Measurements from ENCODE around the gene DLG2. TPM values are rescaled to one million over a fixed set of nuclear protein-coding genes. Genes with fewer than 3 reads are reported as not detected.
"Not testable (repeated sequence)": the region's sequence is repeated elsewhere in the genome, so short reads cannot be mapped to it uniquely, and the experiment has no call there.

DLG2 gene
- total RNA-seq, 1 donor: 1.3 TPM

DNA sequence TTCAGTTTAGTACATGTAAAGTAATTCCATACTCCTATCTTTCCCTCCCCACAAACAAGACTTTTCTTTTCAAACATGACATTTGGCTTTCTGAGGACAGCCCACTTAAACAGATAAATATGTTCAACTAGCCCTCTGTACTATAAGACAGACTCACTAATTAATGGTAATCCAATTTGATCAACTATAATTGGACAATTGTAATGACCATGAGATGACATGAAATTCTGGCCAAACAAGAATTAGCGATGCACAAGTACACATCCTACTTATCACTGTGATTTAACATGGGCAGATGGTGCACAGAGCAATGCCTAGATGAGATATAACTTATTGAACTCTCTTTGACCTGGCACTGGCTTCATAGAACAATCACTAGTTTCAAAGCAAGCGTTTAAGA, 1307.3 kb downstream of the DLG2 start:
- TF ChIP-seq, protein P1, sequence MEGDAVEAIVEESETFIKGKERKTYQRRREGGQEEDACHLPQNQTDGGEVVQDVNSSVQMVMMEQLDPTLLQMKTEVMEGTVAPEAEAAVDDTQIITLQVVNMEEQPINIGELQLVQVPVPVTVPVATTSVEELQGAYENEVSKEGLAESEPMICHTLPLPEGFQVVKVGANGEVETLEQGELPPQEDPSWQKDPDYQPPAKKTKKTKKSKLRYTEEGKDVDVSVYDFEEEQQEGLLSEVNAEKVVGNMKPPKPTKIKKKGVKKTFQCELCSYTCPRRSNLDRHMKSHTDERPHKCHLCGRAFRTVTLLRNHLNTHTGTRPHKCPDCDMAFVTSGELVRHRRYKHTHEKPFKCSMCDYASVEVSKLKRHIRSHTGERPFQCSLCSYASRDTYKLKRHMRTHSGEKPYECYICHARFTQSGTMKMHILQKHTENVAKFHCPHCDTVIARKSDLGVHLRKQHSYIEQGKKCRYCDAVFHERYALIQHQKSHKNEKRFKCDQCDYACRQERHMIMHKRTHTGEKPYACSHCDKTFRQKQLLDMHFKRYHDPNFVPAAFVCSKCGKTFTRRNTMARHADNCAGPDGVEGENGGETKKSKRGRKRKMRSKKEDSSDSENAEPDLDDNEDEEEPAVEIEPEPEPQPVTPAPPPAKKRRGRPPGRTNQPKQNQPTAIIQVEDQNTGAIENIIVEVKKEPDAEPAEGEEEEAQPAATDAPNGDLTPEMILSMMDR (IDR thresholded peaks at IDR 0.05; ENCODE audit: insufficient read depth, low read depth, low read length): no peak
- H3K4me3 ChIP-seq (ENCODE audit: low read depth, low read length): no peak overlapping the region
- no peak for DNase-seq (ENCODE audit: low read depth)

DNA sequence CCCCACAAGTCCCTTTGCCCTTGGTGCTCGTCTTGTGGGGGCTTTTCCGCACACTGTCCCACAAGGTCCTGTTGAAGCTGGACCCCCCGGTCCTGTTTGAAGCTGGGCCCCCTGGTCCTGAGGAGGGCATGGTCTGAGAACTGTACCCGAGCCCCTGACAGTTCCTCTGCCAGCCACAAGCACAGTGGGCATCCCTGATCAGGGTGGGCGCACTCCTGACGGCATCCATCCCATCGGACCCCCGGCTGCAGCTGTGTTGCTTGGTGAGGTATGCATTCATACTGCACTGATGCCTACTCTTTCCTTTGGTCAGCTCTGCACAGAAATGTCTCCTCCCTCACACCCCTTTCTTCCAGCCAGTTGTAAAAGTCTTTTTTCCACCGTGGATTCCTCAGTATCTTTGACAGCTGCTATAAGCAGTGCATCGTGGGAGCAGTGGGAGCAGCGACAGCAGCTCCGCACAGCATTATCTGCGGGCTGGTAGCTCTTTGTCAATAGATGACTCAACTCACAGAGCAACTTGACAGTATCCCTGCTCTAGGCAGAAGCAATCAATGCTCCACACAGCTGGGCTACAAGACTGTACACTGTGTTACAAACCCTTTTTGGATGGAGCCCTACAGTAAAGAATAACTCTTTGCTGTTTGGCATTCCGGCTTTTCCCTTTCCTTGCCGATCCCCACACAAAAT, 1310.1 kb downstream of the DLG2 start:
- H3K4me3 ChIP-seq (ENCODE audit: low read depth, low read length): no peak overlapping the region
- TF ChIP-seq, protein P1 (IDR thresholded peaks at IDR 0.05; ENCODE audit: insufficient read depth, low read depth, low read length): no peak
- DNase-seq (ENCODE audit: low read depth): no peak

DNA sequence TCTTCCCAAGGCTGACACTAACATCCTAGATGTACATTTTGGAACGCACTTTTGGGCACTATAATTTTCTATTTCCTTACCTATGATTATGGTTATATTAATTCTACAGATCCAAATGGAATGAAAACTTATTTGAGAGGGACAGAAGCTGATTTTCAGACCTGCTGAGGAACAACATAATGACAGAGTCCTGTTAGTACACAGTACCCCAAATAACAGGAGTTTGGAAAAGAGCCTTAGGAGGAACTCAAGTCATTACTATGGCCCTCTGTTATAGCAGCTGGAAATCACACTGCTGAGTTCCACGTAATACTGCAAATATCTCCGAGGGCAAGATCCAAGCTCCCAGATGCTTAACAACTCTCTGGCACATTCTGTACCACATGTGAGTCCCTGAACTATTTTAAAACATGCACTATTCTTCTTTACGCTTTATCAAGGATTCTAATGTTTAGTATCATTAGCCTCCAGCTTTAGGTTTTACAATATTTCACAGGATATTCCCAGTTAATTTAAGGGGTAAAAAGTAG, 1313.2 kb downstream of the DLG2 start:
- TF ChIP-seq, protein P1 (IDR thresholded peaks at IDR 0.05; ENCODE audit: insufficient read depth, low read depth, low read length): no peak

DNA sequence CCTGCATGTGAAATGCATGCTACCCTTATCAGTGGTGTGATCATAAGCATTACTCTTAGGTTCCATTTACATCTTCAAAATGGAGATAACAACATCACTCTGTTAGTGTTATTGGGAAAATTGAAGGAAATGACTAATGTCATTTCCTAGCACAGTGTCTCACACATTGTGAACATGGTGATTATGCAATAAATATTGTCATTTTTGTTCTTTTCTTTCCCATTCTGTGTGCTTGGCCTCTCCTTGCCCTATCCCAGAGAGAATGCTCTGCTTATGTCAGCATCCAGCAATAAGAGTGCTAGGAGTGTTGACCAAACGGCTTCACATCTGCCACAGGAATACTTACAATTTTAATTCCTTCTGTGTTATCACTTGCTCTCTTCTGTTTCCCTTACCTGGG, 1316.9 kb downstream of the DLG2 start:
- TF ChIP-seq, protein P1 (IDR thresholded peaks at IDR 0.05; ENCODE audit: insufficient read depth, low read depth, low read length): no peak
- no peak for DNase-seq (ENCODE audit: low read depth)
- no peak overlapping the region for H3K4me3 ChIP-seq (ENCODE audit: low read depth, low read length)

More for the DNA sequence above, 1313.2 kb downstream of the DLG2 start:
- H3K4me3 ChIP-seq (ENCODE audit: low read depth, low read length): no peak overlapping the region
- DNase-seq (ENCODE audit: low read depth): no peak

DNA sequence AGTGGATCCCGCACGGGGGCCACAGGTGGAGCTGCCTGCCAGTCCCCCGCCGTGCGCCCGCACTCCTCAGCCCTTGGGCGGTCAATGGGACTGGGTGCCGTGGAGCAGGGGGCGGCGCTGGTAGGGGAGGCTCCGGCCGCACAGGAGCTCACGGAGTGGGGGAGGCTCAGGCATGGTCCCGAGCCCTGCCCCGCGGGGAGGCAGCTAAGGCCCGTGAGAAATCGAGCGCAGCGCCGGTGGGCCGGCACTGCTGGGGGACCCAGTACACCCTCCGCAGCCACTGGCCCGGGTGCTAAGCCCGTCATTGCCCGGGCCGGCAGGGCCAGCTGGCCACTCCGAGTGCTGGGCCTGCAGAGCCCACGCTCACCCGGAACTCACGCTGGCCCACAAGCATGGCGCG, 1318.7 kb downstream of the DLG2 start:
- H3K4me3 ChIP-seq (ENCODE audit: low read depth, low read length); DNase-seq (ENCODE audit: low read depth): not testable (repeated sequence)

DNA sequence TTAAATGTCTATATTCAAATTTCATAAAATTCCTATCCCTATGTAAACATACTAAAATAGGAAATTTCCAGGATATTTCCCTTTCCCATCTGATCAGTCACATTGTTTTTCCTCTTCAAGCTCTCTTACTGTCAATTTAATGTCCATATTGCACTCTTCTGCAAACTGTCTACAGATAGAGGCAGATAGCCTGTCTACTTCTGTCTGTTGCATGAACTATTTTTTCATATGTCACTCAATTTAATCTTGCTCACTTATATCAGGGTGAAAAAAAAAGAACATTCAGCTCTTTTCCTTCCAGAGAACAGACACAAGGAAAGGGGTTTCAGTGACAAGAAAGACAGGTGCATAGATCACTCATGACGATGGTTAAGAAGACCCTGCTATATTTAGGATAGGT, 1327.1 kb downstream of the DLG2 start:
- TF ChIP-seq, protein P1 (IDR thresholded peaks at IDR 0.05; ENCODE audit: insufficient read depth, low read depth, low read length): no peak
- DNase-seq (ENCODE audit: low read depth): no peak
- H3K4me3 ChIP-seq (ENCODE audit: low read depth, low read length): no peak overlapping the region

DNA sequence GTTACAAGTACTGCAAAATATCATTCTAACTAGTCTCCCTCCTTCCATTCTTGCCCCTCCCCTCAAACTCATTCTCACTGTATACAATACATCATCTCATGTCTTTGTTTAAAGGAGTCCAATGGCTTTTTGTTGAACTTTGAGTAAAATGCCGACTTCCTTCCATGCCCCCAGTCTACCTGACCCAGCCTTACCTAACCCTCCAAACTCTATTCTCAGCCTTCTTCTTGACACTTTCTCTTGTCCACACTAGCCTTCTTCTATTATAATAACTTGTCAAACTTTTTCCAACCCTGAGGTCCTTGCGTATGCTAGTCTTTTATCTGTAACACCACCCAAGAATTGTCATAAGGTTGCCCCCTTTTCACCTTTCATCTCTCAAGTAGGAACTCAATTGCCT, 1329.6 kb downstream of the DLG2 start:
- TF ChIP-seq, protein P1 (IDR thresholded peaks at IDR 0.05; ENCODE audit: insufficient read depth, low read depth, low read length): no peak
- H3K4me3 ChIP-seq (ENCODE audit: low read depth, low read length): no peak overlapping the region
- no peak for DNase-seq (ENCODE audit: low read depth)
